SH-SY5Y (cell line): ENCODE results near the gene MYL10.

Experiments
- GATA2 ChIP-seq: IDR thresholded peaks from 2 replicates; pipeline ENCODE4 v1.6.1; 2011; ENCODE audit warnings: mild to moderate bottlenecking, low read depth, low read length
- GATA3 ChIP-seq: IDR thresholded peaks from 2 replicates; pipeline ENCODE4 v1.6.1; 2011; ENCODE audit warnings: low read depth, mild to moderate bottlenecking, low read length, moderate library complexity

DNA sequence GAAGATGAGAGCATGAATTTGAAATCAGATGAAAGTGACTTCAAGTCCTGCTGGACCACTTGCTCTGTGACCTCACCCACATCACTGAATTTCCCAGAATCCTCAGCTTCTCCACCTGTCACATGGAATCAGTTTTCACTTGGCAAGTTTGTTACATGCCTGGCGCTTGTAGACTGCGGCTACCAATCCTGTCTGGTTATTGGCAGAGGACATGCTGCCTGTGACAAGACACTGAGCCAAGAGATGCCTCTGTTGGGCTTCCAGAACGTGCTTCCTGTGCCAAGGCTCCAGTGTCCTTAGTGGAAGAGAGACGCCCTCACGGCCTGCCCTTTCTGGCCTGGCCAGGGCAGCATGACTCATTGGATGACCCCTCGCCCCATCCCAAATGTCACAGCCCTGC lies 4.4 kb upstream of the MYL10 start:
- TF ChIP-seq GATA2 = no peak
- no peak for TF ChIP-seq GATA3
